ENCODE measurements around the gene ALDH4A1.

Gene ALDH4A1

GRCh38 chr1:18902523-18903290 is at the start of gene ALDH4A1:
ALDH4A1 (minus strand) TSS chr1:18902555; CDS start chr1:18902523, 32 bp downstream.
- ChIA-PET CTCF (interaction anchor here (0.7 to 8.5 kb wide), 14 partner anchors 12 to 211 kb away, joined by 3 to 117 read pairs (median 4); no protein-coding TSS in a partner anchor), POLR2A (interaction anchor here (0.6 to 1.2 kb wide), 4 partner anchors 9 to 69 kb away, joined by 3 read pairs; partner anchors contain the start of gene IFFO2)
- peak within 1 kb of the TSS; percentile 83 for H3K4me3 ChIP-seq (ENCODE audit: low read depth, low read length)
- DNase-seq (ENCODE audit: low read depth, low spot score) = peak; percentile 86
- TF ChIP-seq CTCF (IDR thresholded peaks at IDR 0.05; ENCODE audit: insufficient read depth, low read length, missing control alignments) = no peak

GRCh38 chr1:18951818-18952391 is 49.5 kb upstream of the ALDH4A1 start:
- H3K4me3 ChIP-seq (ENCODE audit: low read depth, low read length) = no peak overlapping the region
- ChIA-PET CTCF (interaction anchor here (0.6 to 12.4 kb wide), 3 partner anchors 11 to 68 kb away, joined by 3 to 179 read pairs (median 8); no protein-coding TSS in a partner anchor), POLR2A (no interaction called here)
- TF ChIP-seq CTCF (IDR thresholded peaks at IDR 0.05; ENCODE audit: insufficient read depth, low read length, missing control alignments) = no peak
- no peak for DNase-seq (ENCODE audit: low read depth, low spot score)

- DNase-seq (ENCODE audit: low read depth, low spot score) = no peak
- ChIA-PET POLR2A (interaction anchor here (2.6 kb wide), 2 partner anchors 25 to 60 kb away, joined by 8 to 11 read pairs; no protein-coding TSS in a partner anchor), CTCF (interaction anchor here (0.6 to 12.4 kb wide), 5 partner anchors 10 to 145 kb away, joined by 3 to 179 read pairs (median 4); no protein-coding TSS in a partner anchor)
- H3K4me3 ChIP-seq (ENCODE audit: low read depth, low read length) = no peak overlapping the region; the same call in 1 of the 2 replicates
- TF ChIP-seq CTCF (IDR thresholded peaks at IDR 0.05; ENCODE audit: insufficient read depth, low read length, missing control alignments) = no peak
Observed at GRCh38 chr1:18951416-18951815, 49.1 kb upstream of the ALDH4A1 start.

GRCh38 chr1:18950401-18951026 is 48.2 kb upstream of the ALDH4A1 start:
- no peak for DNase-seq (ENCODE audit: low read depth, low spot score)
- TF ChIP-seq CTCF (IDR thresholded peaks at IDR 0.05; ENCODE audit: insufficient read depth, low read length, missing control alignments) = no peak
- H3K4me3 ChIP-seq (ENCODE audit: low read depth, low read length) = peak overlapping the region; percentile 49
- CTCF ChIA-PET = interaction anchor here (1.0 to 12.4 kb wide), 4 partner anchors 29 to 146 kb away, joined by 3 to 179 read pairs (median 4); no protein-coding TSS in a partner anchor
- POLR2A ChIA-PET = interaction anchor here (1.3 to 2.6 kb wide), 3 partner anchors 24 to 61 kb away, joined by 3 to 11 read pairs (median 8); no protein-coding TSS in a partner anchor

GRCh38 chr1:18949686-18950400 is 47.5 kb upstream of the ALDH4A1 start:
- no peak for DNase-seq (ENCODE audit: low read depth, low spot score)
- ChIA-PET POLR2A (interaction anchor here (0.8 to 2.6 kb wide), 4 partner anchors 12 to 61 kb away, joined by 3 to 11 read pairs (median 6); no protein-coding TSS in a partner anchor), CTCF (interaction anchor here (1.0 to 12.4 kb wide), 2 partner anchors 38 to 60 kb away, joined by 4 to 179 read pairs; no protein-coding TSS in a partner anchor)
- peak overlapping the region; percentile 49 for H3K4me3 ChIP-seq (ENCODE audit: low read depth, low read length)
- TF ChIP-seq CTCF (IDR thresholded peaks at IDR 0.05; ENCODE audit: insufficient read depth, low read length, missing control alignments) = peak; percentile 29
